HCT116 (cell line): ENCODE results near the gene CTNNA2. TPM values are rescaled to one million over a fixed set of nuclear protein-coding genes. Genes with fewer than 3 reads are reported as not detected.

ENCODE experiments used
- ATAC-seq: fragments of 200-7000 bp; cut with Tn5 transposase; 2 replicates; pipeline ENCODE4 v1.9.1; 2020; ENCODE audit warnings: mild to moderate bottlenecking, moderate library complexity
- BruUV-seq: library from RNA; stranded (reverse); fragments of 400-500 nt; replicated peaks from 2 replicates; lab custom pipeline; 2021; lab: Mats Ljungman, UMichigan
- CTCF ChIA-PET: fragments of 300-600 bp; sonication (Branson Sonifier 250); formaldehyde crosslinking; loops from one replicate; lab custom pipeline; 2021; ENCODE audit warnings: antibody characterized with exemption; lab: Charles Lee
- POLR2A ChIA-PET: fragments of 300-600, 350-600 bp; sonication (Branson Sonifier 250); formaldehyde crosslinking; loops from one replicate; lab custom pipeline; 2021; ENCODE audit warnings: antibody characterized with exemption; lab: Charles Lee
- RAD21 ChIA-PET, 2 experiments: fragments of 300-600 bp; sonication (Branson Sonifier 250); formaldehyde crosslinking; loops; one replicate each; lab custom pipeline; 2023; ENCODE audit warnings: low total read pairs in 2 of 2; ENCODE audit not compliant: uncharacterized antibody in 2 of 2, unreplicated experiment in 2 of 2, low non-redundant PET in 1 of 2; lab: Charles Lee
- DNase-seq: peaks from one replicate; pipeline ENCODE4 v3.0.0-alpha.2; 2010; ENCODE audit warnings: low read depth, low spot score
- H2AFZ ChIP-seq: fragments of 200-600 bp; shearing (Covaris generic), sonication (generic); 2 replicates; pipeline ENCODE4 v1.6.1; 2017; ENCODE audit warnings: low read depth, mixed run types, mixed read lengths, antibody characterized with exemption, low read length; ENCODE audit not compliant: poor library complexity, severe bottlenecking
- H3K27ac ChIP-seq: 2 replicates; pipeline ENCODE4 v1.5.1; 2012; ENCODE audit warnings: low read depth, low read length
- H3K27me3 ChIP-seq: fragments of 200-600 bp; sonication (generic); 2 replicates; pipeline ENCODE4 v1.6.1; 2016; ENCODE audit warnings: mixed run types, low read length, mixed read lengths; ENCODE audit not compliant: insufficient read depth
- H3K36me3 ChIP-seq, 2 experiments: fragments of 200-500 bp in 1 of 2; fragments of 200-600 bp in 1 of 2; sonication (Bioruptor generic) in 1 of 2; sonication (generic) in 1 of 2; 2 replicates each; pipeline versions ENCODE4 v1.5.1 to v1.6.1; 2014 to 2016; ENCODE audit warnings: low read length in 2 of 2, inconsistent platforms in 1 of 2, mixed read lengths in 1 of 2, mixed run types in 1 of 2; ENCODE audit not compliant: insufficient read depth in 2 of 2, control insufficient read depth in 1 of 2
- H3K4me1 ChIP-seq, 2 experiments: fragments of 200-600 bp in 1 of 2; sonication (generic) in 1 of 2; 2 replicates each; pipeline versions ENCODE4 v1.5.1 to v1.6.1; 2012 to 2017; ENCODE audit warnings: low read length in 2 of 2, inconsistent platforms in 1 of 2, mild to moderate bottlenecking in 1 of 2, mixed read lengths in 1 of 2, mixed run types in 1 of 2, moderate library complexity in 1 of 2; ENCODE audit not compliant: insufficient read depth in 2 of 2, control insufficient read depth in 1 of 2
- H3K4me2 ChIP-seq: fragments of 200-600 bp; sonication (generic); 2 replicates; pipeline ENCODE4 v1.6.1; 2017; ENCODE audit warnings: mixed run types, low read length, mixed read lengths
- H3K4me3 ChIP-seq, 2 experiments: fragments of 200-600 bp in 1 of 2; sonication (generic) in 1 of 2; replicated peaks in 1 of 2; 2 replicates each; pipeline ENCODE4 v1.5.1; 2011 to 2016; ENCODE audit warnings: low read length in 2 of 2, control low read depth in 1 of 2, low read depth in 1 of 2, mild to moderate bottlenecking in 1 of 2, mixed read lengths in 1 of 2, mixed run types in 1 of 2
- H3K79me2 ChIP-seq: fragments of 200-600 bp; sonication (generic); 2 replicates; pipeline ENCODE4 v1.6.1; 2017; ENCODE audit warnings: mild to moderate bottlenecking, mixed run types, low read length, moderate library complexity, mixed read lengths; ENCODE audit not compliant: insufficient read depth
- H3K9ac ChIP-seq: fragments of 200-600 bp; sonication (generic); 2 replicates; pipeline ENCODE4 v1.6.1; 2016; ENCODE audit warnings: low read length, mixed read lengths
- H3K9me2 ChIP-seq: fragments of 200-600 bp; sonication (generic), shearing (Covaris generic); 2 replicates; pipeline ENCODE4 v1.6.1; 2017; ENCODE audit warnings: mixed run types, mild to moderate bottlenecking, moderate library complexity; ENCODE audit not compliant: insufficient read depth
- H3K9me3 ChIP-seq, 2 experiments: fragments of 200-500 bp in 1 of 2; fragments of 200-600 bp in 1 of 2; sonication (Bioruptor generic) in 1 of 2; sonication (generic) in 1 of 2; 2 replicates each; pipeline ENCODE4 v1.6.1; 2014 to 2017; ENCODE audit warnings: low read length in 2 of 2, mixed read lengths in 2 of 2, inconsistent platforms in 1 of 2, low read depth in 1 of 2, mild to moderate bottlenecking in 1 of 2, mixed run types in 1 of 2, moderate library complexity in 1 of 2; ENCODE audit not compliant: control insufficient read depth in 1 of 2, insufficient read depth in 1 of 2
- H4K20me1 ChIP-seq: fragments of 200-600 bp; sonication (generic), shearing (Covaris generic); 2 replicates; pipeline ENCODE4 v1.6.1; 2017; ENCODE audit warnings: mixed run types, mild to moderate bottlenecking, moderate library complexity; ENCODE audit not compliant: insufficient read depth
- CBX3 ChIP-seq: IDR thresholded peaks from 2 replicates; pipeline ENCODE4 v1.6.1; 2012; ENCODE audit warnings: low read depth
- CEBPB ChIP-seq: IDR thresholded peaks from 2 replicates; pipeline ENCODE4 v1.6.1; 2012; ENCODE audit warnings: low read depth
- EGR1 ChIP-seq: IDR thresholded peaks from 2 replicates; pipeline ENCODE4 v1.6.1; 2012; ENCODE audit warnings: low read depth
- EZH2phosphoT487 ChIP-seq: fragments of 200-600 bp; IDR thresholded peaks from 2 replicates; pipeline ENCODE4 v1.6.1; 2018; ENCODE audit warnings: antibody characterized with exemption, borderline replicate concordance
- FOSL1 ChIP-seq: IDR thresholded peaks from 2 replicates; pipeline ENCODE4 v1.6.1; 2012; ENCODE audit warnings: low read depth
- JUND ChIP-seq: IDR thresholded peaks from 2 replicates; pipeline ENCODE4 v1.6.1; 2012
- POLR2A ChIP-seq: IDR thresholded peaks from 2 replicates; pipeline ENCODE4 v1.7.0; 2011; ENCODE audit warnings: borderline replicate concordance; ENCODE audit not compliant: insufficient read depth, insufficient read length; ENCODE audit errors: extremely low read depth
- POLR2AphosphoS5 ChIP-seq: IDR thresholded peaks from 2 replicates; pipeline ENCODE4 v1.6.1; 2011; ENCODE audit warnings: mild to moderate bottlenecking, low read depth, low read length, moderate library complexity
- RAD21 ChIP-seq: IDR thresholded peaks from 2 replicates; pipeline ENCODE4 v1.6.1; 2012; ENCODE audit warnings: low read depth, mild to moderate bottlenecking
- SIN3A ChIP-seq: IDR thresholded peaks from 2 replicates; pipeline ENCODE4 v1.6.1; 2012; ENCODE audit warnings: low read depth
- SRF ChIP-seq: IDR thresholded peaks from 2 replicates; pipeline ENCODE4 v1.6.1; 2012; ENCODE audit warnings: low read depth
- TCF7L2 ChIP-seq: IDR thresholded peaks from 2 replicates; pipeline ENCODE4 v1.7.0; 2011; ENCODE audit warnings: borderline replicate concordance, inconsistent platforms; ENCODE audit not compliant: insufficient read depth, insufficient read length; ENCODE audit errors: extremely low read depth
- ZNF274 ChIP-seq: fragments of 200-500 bp; sonication (Bioruptor generic); IDR thresholded peaks from 2 replicates; pipeline ENCODE4 v1.6.1; 2014; ENCODE audit warnings: mild to moderate bottlenecking, low read depth, low read length, inconsistent platforms
- intact Hi-C: fragments of 100-400 bp; cut with micrococcal nuclease; formaldehyde crosslinking; loops from 2 replicates; pipeline ENCODE4 v1.10.0; 2022
- total RNA-seq: library from RNA; stranded (reverse); gene quantifications from one replicate; pipeline ENCODE4 v1.2.1, GENCODE V29; 2021; ENCODE audit not compliant: unreplicated experiment
- TF ChIP-seq, protein P1 (sequence below): IDR thresholded peaks from 2 replicates; pipeline ENCODE4 v1.6.1; 2012
- TF ChIP-seq, protein P2 (sequence below): IDR thresholded peaks from 2 replicates; pipeline ENCODE4 v1.6.1; 2012
- TF ChIP-seq, protein P3 (sequence below): IDR thresholded peaks from 2 replicates; pipeline ENCODE4 v1.6.1; 2011; ENCODE audit warnings: mild to moderate bottlenecking, low read length, moderate library complexity; ENCODE audit not compliant: insufficient replicate concordance; ENCODE audit errors: extremely low read depth

CTNNA2 gene
- total RNA-seq, 1 experiment from 2014 or later = not detected

DNA sequence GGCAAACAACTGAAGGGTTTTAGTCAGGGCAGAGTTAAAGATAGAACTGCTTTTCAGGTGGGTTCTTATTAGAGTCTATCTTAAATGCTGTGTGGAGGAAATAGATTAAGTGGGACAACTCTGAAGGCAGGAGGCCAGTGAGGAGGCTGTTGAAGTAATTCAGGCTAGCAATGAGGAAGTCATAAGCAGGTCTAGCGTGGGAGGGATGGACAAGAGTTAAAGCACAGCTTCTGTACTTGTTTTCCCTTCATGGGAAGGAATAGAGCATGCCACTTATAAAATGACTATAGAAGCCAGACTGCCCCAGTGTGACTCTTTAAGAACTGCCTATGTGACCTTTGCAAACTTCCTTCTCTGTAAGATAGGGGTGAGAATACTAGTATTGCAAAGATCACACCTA is 993.7 kb downstream of the CTNNA2 start:
- no peaks in the 10 kb centered on the region for H3K4me1 ChIP-seq
- RAD21 ChIA-PET = no interaction called here
- H3K79me2 ChIP-seq = no peaks in the 10 kb centered on the region
- H3K9me3 ChIP-seq = peaks cover 10 to 11% of the 10 kb centered on the region in 2 experiments; a peak in 2 of 4 replicates
- no peak overlapping the region for H3K4me3 ChIP-seq
- no peaks in the 10 kb centered on the region for H3K36me3 ChIP-seq
- no peaks in the 10 kb centered on the region for H3K9me2 ChIP-seq
- POLR2A ChIA-PET = no interaction called here
- BruUV-seq = no TSS peak
- no peak for TF ChIP-seq TCF7L2
- TF ChIP-seq POLR2A = no peak
- TF ChIP-seq SIN3A = no peak
- no peak for TF ChIP-seq EGR1
- no peak for TF ChIP-seq SRF
- no peak for TF ChIP-seq CEBPB
- TF ChIP-seq RAD21 = no peak
- TF ChIP-seq EZH2phosphoT487 = no peak
- no peak for TF ChIP-seq CBX3
- TF ChIP-seq, protein P1, sequence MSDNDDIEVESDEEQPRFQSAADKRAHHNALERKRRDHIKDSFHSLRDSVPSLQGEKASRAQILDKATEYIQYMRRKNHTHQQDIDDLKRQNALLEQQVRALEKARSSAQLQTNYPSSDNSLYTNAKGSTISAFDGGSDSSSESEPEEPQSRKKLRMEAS = no peak
- TF ChIP-seq FOSL1 = no peak
- TF ChIP-seq POLR2AphosphoS5 = no peak
- TF ChIP-seq, protein P2, sequence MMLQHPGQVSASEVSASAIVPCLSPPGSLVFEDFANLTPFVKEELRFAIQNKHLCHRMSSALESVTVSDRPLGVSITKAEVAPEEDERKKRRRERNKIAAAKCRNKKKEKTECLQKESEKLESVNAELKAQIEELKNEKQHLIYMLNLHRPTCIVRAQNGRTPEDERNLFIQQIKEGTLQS = no peak
- TF ChIP-seq, protein P3, sequence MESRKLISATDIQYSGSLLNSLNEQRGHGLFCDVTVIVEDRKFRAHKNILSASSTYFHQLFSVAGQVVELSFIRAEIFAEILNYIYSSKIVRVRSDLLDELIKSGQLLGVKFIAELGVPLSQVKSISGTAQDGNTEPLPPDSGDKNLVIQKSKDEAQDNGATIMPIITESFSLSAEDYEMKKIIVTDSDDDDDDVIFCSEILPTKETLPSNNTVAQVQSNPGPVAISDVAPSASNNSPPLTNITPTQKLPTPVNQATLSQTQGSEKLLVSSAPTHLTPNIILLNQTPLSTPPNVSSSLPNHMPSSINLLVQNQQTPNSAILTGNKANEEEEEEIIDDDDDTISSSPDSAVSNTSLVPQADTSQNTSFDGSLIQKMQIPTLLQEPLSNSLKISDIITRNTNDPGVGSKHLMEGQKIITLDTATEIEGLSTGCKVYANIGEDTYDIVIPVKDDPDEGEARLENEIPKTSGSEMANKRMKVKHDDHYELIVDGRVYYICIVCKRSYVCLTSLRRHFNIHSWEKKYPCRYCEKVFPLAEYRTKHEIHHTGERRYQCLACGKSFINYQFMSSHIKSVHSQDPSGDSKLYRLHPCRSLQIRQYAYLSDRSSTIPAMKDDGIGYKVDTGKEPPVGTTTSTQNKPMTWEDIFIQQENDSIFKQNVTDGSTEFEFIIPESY = no peak
- no peak for TF ChIP-seq JUND
- TF ChIP-seq ZNF274 = no peak
- no peak overlapping the region for H2AFZ ChIP-seq
- H3K9ac ChIP-seq = no peak overlapping the region
- H3K27ac ChIP-seq = no peak overlapping the region
- DNase-seq (no peak), ATAC-seq (no peak)
- no peak overlapping the region for H3K4me2 ChIP-seq
- no peaks in the 10 kb centered on the region for H3K27me3 ChIP-seq
- intact Hi-C loops = no loop called here
- no peaks in the 10 kb centered on the region for H4K20me1 ChIP-seq
- CTCF ChIA-PET = no interaction called here
